CD4-positive, alpha-beta T cell treated with Interleukin-10 for 1 hour (primary cell): Measurements from ENCODE around the gene BCL2L12.
A peak's percentile ranks its signal among the peaks of the same experiment; 100 is the strongest.
"Not testable (repeated sequence)": the region's sequence is repeated elsewhere in the genome, so short reads cannot be mapped to it uniquely, and the experiment has no call there.

Experiments used
- DNase-seq: peaks from one replicate; pipeline ENCODE4 v3.0.0-alpha.2; 2020

The BCL2L12 gene

GRCh38 chr19:49665351-49666119, at the start of gene BCL2L12, which contains the start of gene IRF3:
Gene BCL2L12, plus strand, starts transcription at chr19:49665933. Its CDS starts 760 bp downstream, at chr19:49666693.
Gene IRF3, minus strand, starts transcription at chr19:49665857. Its CDS starts 1,019 bp downstream, at chr19:49664838.
- peak; percentile 99 for DNase-seq

GRCh38 chr19:49616532-49616931, 49.2 kb upstream of the BCL2L12 start:
- DNase-seq, result no peak

GRCh38 chr19:49616945-49617344, 48.8 kb upstream of the BCL2L12 start:
- no peak for DNase-seq

- not testable (repeated sequence) for DNase-seq
Observed at GRCh38 chr19:49617860-49618259, 47.9 kb upstream of the BCL2L12 start.

GRCh38 chr19:49624967-49625910, 40.5 kb upstream of the BCL2L12 start:
- DNase-seq, result no peak

- DNase-seq, result no peak
Observed at GRCh38 chr19:49626226-49626625, 39.5 kb upstream of the BCL2L12 start.

GRCh38 chr19:49629659-49630058, 36.1 kb upstream of the BCL2L12 start:
- DNase-seq, result no peak

GRCh38 chr19:49631014-49631588, 34.6 kb upstream of the BCL2L12 start:
- no peak for DNase-seq

- no peak for DNase-seq
Observed at GRCh38 chr19:49631610-49632192, 34.0 kb upstream of the BCL2L12 start.

GRCh38 chr19:49632576-49632975, 33.2 kb upstream of the BCL2L12 start:
- no peak for DNase-seq

- DNase-seq, result not testable (repeated sequence)
Observed at GRCh38 chr19:49633273-49633672, 32.5 kb upstream of the BCL2L12 start.

GRCh38 chr19:49635530-49636232, 30.1 kb upstream of the BCL2L12 start:
- no peak for DNase-seq

- DNase-seq, result no peak
Observed at GRCh38 chr19:49636233-49636932, 29.4 kb upstream of the BCL2L12 start.

- no peak for DNase-seq
Observed at GRCh38 chr19:49637821-49638738, 27.7 kb upstream of the BCL2L12 start.

- DNase-seq, result peak; percentile 13
Observed at GRCh38 chr19:49639401-49640112, 26.2 kb upstream of the BCL2L12 start.

- DNase-seq, result peak; percentile 100
Observed at GRCh38 chr19:49640113-49640898, 25.4 kb upstream of the BCL2L12 start, which contains the start of gene RRAS. Gene RRAS, minus strand, starts transcription at chr19:49640143. Its CDS starts 45 bp downstream, at chr19:49640098.

GRCh38 chr19:49641688-49642491, 23.8 kb upstream of the BCL2L12 start, which contains the start of gene SCAF1:
Gene SCAF1, plus strand, starts transcription at chr19:49642209. Its CDS starts 2,818 bp downstream, at chr19:49645027.
- peak; percentile 100 for DNase-seq
